PC-3 (cell line): Measurements from ENCODE around the gene GRB7. TPM values are rescaled to one million over a fixed set of nuclear protein-coding genes. Genes with fewer than 3 reads are reported as not detected.

Experiments
- ATAC-seq: fragments of 200-7000 bp; cut with Tn5 transposase; 2 replicates; pipeline ENCODE4 v1.9.1; 2020; ENCODE audit warnings: mild to moderate bottlenecking, moderate library complexity
- BruUV-seq: library from RNA; stranded (reverse); fragments of 400-500 nt; replicated peaks from 2 replicates; lab custom pipeline; 2021; lab: Mats Ljungman, UMichigan
- CTCF ChIA-PET: fragments of 300-600 bp; sonication (Branson Sonifier 250); formaldehyde crosslinking; loops from one replicate; lab custom pipeline; 2022; ENCODE audit warnings: antibody characterized with exemption; lab: Charles Lee
- POLR2A ChIA-PET: fragments of 300-600 bp; sonication (Branson Sonifier 250); formaldehyde crosslinking; loops from one replicate; lab custom pipeline; 2022; ENCODE audit warnings: antibody characterized with exemption; ENCODE audit not compliant: unreplicated experiment; lab: Charles Lee
- DNase-seq: peaks from one replicate; pipeline ENCODE4 v3.0.0-alpha.2; 2015
- H2AFZ ChIP-seq: fragments of 300-600 bp; sonication (generic); 2 replicates; pipeline ENCODE4 v1.6.0; 2016; ENCODE audit warnings: antibody characterized with exemption, low read length
- H3F3A ChIP-seq: fragments of 300-600 bp; sonication (generic); one replicate; pipeline ENCODE4 v1.6.0; 2017; ENCODE audit warnings: antibody characterized with exemption, low read length, control low read depth, mild to moderate bottlenecking; ENCODE audit not compliant: unreplicated experiment
- H3K27ac ChIP-seq: fragments of 300-600 bp; sonication (generic); 2 replicates; pipeline ENCODE4 v1.5.1; 2016; ENCODE audit warnings: mild to moderate bottlenecking, low read length
- H3K27me3 ChIP-seq: fragments of 300-600 bp; sonication (generic); 2 replicates; pipeline ENCODE4 v1.6.1; 2016; ENCODE audit warnings: low read length, mixed read lengths
- H3K36me3 ChIP-seq: fragments of 300-600 bp; sonication (generic); 2 replicates; pipeline ENCODE4 v1.6.1; 2016; ENCODE audit warnings: low read depth, mixed run types, low read length, mixed read lengths
- H3K4me1 ChIP-seq: fragments of 300-600 bp; sonication (generic); 2 replicates; pipeline ENCODE4 v1.5.1; 2016; ENCODE audit warnings: low read length; ENCODE audit not compliant: insufficient read depth
- H3K4me2 ChIP-seq: fragments of 300-600 bp; sonication (generic); 2 replicates; pipeline ENCODE4 v1.6.0; 2016; ENCODE audit warnings: low read length
- H3K4me3 ChIP-seq: fragments of 300-600 bp; sonication (generic); 2 replicates; pipeline ENCODE4 v1.5.1; 2016; ENCODE audit warnings: mild to moderate bottlenecking, low read length, mixed read lengths
- H3K79me2 ChIP-seq: fragments of 300-600 bp; sonication (generic); 2 replicates; pipeline ENCODE4 v1.6.1; 2017; ENCODE audit warnings: low read length, mixed read lengths
- H3K9ac ChIP-seq: fragments of 300-600 bp; sonication (generic); 2 replicates; pipeline ENCODE4 v1.6.0; 2016; ENCODE audit warnings: mild to moderate bottlenecking, low read length
- H3K9me2 ChIP-seq: fragments of 300-600 bp; sonication (generic); replicated peaks from 2 replicates; pipeline ENCODE4 v1.6.1; 2016; ENCODE audit warnings: mixed run types, low read length, mixed read lengths
- H3K9me3 ChIP-seq: fragments of 300-600 bp; sonication (generic); 2 replicates; pipeline ENCODE4 v1.6.1; 2016; ENCODE audit warnings: low read length, mixed read lengths
- H4K20me1 ChIP-seq: fragments of 300-600 bp; sonication (generic); 2 replicates; pipeline ENCODE4 v1.6.1; 2016; ENCODE audit warnings: low read length, mixed read lengths
- CTCF ChIP-seq: fragments of 300-600 bp; sonication (generic); conservative IDR thresholded peaks from 2 replicates; pipeline ENCODE4 v1.5.1; 2017; ENCODE audit warnings: antibody characterized with exemption, low read depth, mild to moderate bottlenecking, low read length
- EZH2 ChIP-seq: fragments of 300-600 bp; sonication (generic); IDR thresholded peaks from one replicate; pipeline ENCODE4 v1.6.1; 2017; ENCODE audit warnings: antibody characterized with exemption, mild to moderate bottlenecking, low read length; ENCODE audit not compliant: unreplicated experiment
- EZH2phosphoT487 ChIP-seq: fragments of 300-600 bp; sonication (generic); IDR thresholded peaks from 2 replicates; pipeline ENCODE4 v1.6.1; 2018; ENCODE audit warnings: mild to moderate bottlenecking, antibody characterized with exemption, low read length, borderline replicate concordance
- intact Hi-C: fragments of 100-400 bp; cut with micrococcal nuclease; formaldehyde crosslinking; loops from 2 replicates; pipeline ENCODE4 v1.9.0; 2023
- total RNA-seq: library from RNA; depleted of rRNA; stranded (reverse); fragments of >200 nt; gene quantifications from 2 replicates; pipeline ENCODE4 v1.2.3, GENCODE V29; 2014

Gene GRB7
- total RNA-seq, 1 experiment from 2014 or later = 31.3 TPM

GRCh38 chr17:39777534-39778365 is 40.0 kb downstream of the GRB7 start:
- Histone ChIP-seq H3K4me1 (peaks cover 11% of the 10 kb centered on the region), H3K79me2 (no peaks in the 10 kb centered on the region), H3K27ac (no peak overlapping the region), H3F3A (no peaks in the 10 kb centered on the region), H3K9me2 (no peaks in the 10 kb centered on the region), H3K36me3 (no peaks in the 10 kb centered on the region), H4K20me1 (no peaks in the 10 kb centered on the region), H3K27me3 (peaks cover 17% of the 10 kb centered on the region), H3K9ac (no peak overlapping the region), H3K4me3 (no peak overlapping the region), H3K9me3 (no peaks in the 10 kb centered on the region), H2AFZ (no peak overlapping the region), H3K4me2 (no peak overlapping the region)
- intact Hi-C loops = no loop called here
- BruUV-seq = no TSS peak
- ATAC-seq (no peak), DNase-seq (no peak)
- no peak for TF ChIP-seq EZH2
- no peak for TF ChIP-seq EZH2phosphoT487
- TF ChIP-seq CTCF = no peak
- ChIA-PET CTCF (no interaction called here), POLR2A (no interaction called here)

GRCh38 chr17:39781031-39781860 is 43.5 kb downstream of the GRB7 start:
- Histone ChIP-seq H3K9ac (no peak overlapping the region), H2AFZ (no peak overlapping the region), H3K36me3 (no peaks in the 10 kb centered on the region), H3K4me1 (peaks cover 14% of the 10 kb centered on the region), H3K9me3 (no peaks in the 10 kb centered on the region), H3K9me2 (no peaks in the 10 kb centered on the region), H4K20me1 (no peaks in the 10 kb centered on the region), H3K4me3 (no peak overlapping the region), H3K27me3 (peaks cover 14% of the 10 kb centered on the region), H3K79me2 (no peaks in the 10 kb centered on the region), H3K27ac (no peak overlapping the region), H3F3A (no peaks in the 10 kb centered on the region), H3K4me2 (no peak overlapping the region)
- CTCF ChIA-PET = no interaction called here
- no peak for ATAC-seq
- DNase-seq = no peak
- BruUV-seq = no TSS peak
- intact Hi-C loops = no loop called here
- POLR2A ChIA-PET = no interaction called here
- TF ChIP-seq CTCF = no peak
- TF ChIP-seq EZH2phosphoT487 = no peak
- no peak for TF ChIP-seq EZH2
